Loucy (cell line): ENCODE results near the gene DBNL.

Experiments
- CTCF ChIP-seq: fragments of 200-600 bp; sonication (generic); conservative IDR thresholded peaks from 2 replicates; pipeline ENCODE4 v1.5.1; 2014; ENCODE audit warnings: mild to moderate bottlenecking, antibody characterized with exemption, low read length
- EZH2phosphoT487 ChIP-seq: fragments of 200-600 bp; IDR thresholded peaks from 2 replicates; pipeline ENCODE4 v1.6.1; 2018; ENCODE audit warnings: antibody characterized with exemption, mild to moderate bottlenecking, moderate library complexity, borderline replicate concordance

- TF ChIP-seq CTCF (no peak), EZH2phosphoT487 (no peak)
Measured at GRCh38 chr7:44087911-44088838, 43.7 kb downstream of the DBNL start.
